Sigmoid colon (tissue), 7 donors: ENCODE results near the gene APLP2. TPM values are rescaled to one million over a fixed set of nuclear protein-coding genes. Genes with fewer than 3 reads are reported as not detected.
"Not testable (repeated sequence)": the region's sequence is repeated elsewhere in the genome, so short reads cannot be mapped to it uniquely, and the experiment has no call there.

Experiments
- DNase-seq: peaks from one replicate; pipeline ENCODE4 v3.0.0-alpha.2; 2019
- H3K27ac ChIP-seq, 4 donors: fragments of 200-600 bp; sonication (generic); one replicate each; pipeline ENCODE4 v1.5.1; 2016 to 2019; ENCODE audit warnings: mild to moderate bottlenecking in 1 of 4
- H3K27me3 ChIP-seq, 3 donors: fragments of 200-600 bp; sonication (generic); one replicate each; pipeline ENCODE4 v1.5.1; 2019; ENCODE audit warnings: mild to moderate bottlenecking in 1 of 3
- H3K36me3 ChIP-seq, 4 donors: fragments of 200-600 bp; sonication (generic); one replicate each; pipeline ENCODE4 v1.5.1; 2016 to 2019
- H3K4me1 ChIP-seq, 4 donors: fragments of 200-600 bp; sonication (generic); one replicate each; pipeline ENCODE4 v1.5.1; 2017 to 2019
- H3K4me3 ChIP-seq, 4 donors: fragments of 200-600 bp; sonication (generic); one replicate each; pipeline ENCODE4 v1.5.1; 2017 to 2019; ENCODE audit warnings: mild to moderate bottlenecking in 2 of 4, moderate library complexity in 1 of 4
- H3K9me3 ChIP-seq, 4 donors: fragments of 200-600 bp in 3 of 4; sonication (generic) in 3 of 4; one replicate each; pipeline versions ENCODE4 v1.5.1 to v1.6.1; 2013 to 2019
- CTCF ChIP-seq, 4 experiments: fragments of 450-650 bp in 3 of 4; fragments of 200-600 bp in 1 of 4; IDR thresholded peaks; one replicate each; pipeline ENCODE4 v1.5.1; 2016 to 2019; ENCODE audit warnings: antibody characterized with exemption in 4 of 4, mild to moderate bottlenecking in 3 of 4, moderate library complexity in 2 of 4
- EP300 ChIP-seq, 4 donors: sonication (generic); formaldehyde crosslinking; IDR thresholded peaks; one replicate each; pipeline ENCODE4 v1.6.1; 2017; ENCODE audit warnings: antibody characterized with exemption in 4 of 4
- POLR2A ChIP-seq, 2 donors: fragments of 450-650 bp; IDR thresholded peaks; one replicate each; pipeline ENCODE4 v1.6.1; 2016; ENCODE audit warnings: antibody characterized with exemption in 2 of 2, mild to moderate bottlenecking in 2 of 2, moderate library complexity in 2 of 2
- POLR2AphosphoS5 ChIP-seq, 4 donors: sonication (generic); formaldehyde crosslinking; IDR thresholded peaks; one replicate each; pipeline ENCODE4 v1.6.1; 2017; ENCODE audit warnings: antibody characterized with exemption in 4 of 4
- WGBS, 2 donors: extraction: QIAGEN DNeasy Blood & Tissue Kit; methylation state at CpG; one replicate each; pipeline ENCODE4 v1.1.7; 2013; 5-methylcytosine and 5-hydroxymethylcytosine counted together
- intact Hi-C: fragments of 100-400 bp; cut with DNase I; formaldehyde crosslinking; loops from one replicate; pipeline ENCODE4 v1.15.1; 2023
- polyA plus RNA-seq, 3 donors: library from polyadenylated mRNA; stranded (reverse); fragments of 200-250 nt; gene quantifications; one replicate each; pipeline ENCODE4 v1.2.3, GENCODE V29; 2013
- total RNA-seq, 4 donors: library from RNA; depleted of rRNA; stranded (reverse); fragments of >200 nt; gene quantifications; one replicate each; pipeline ENCODE4 v1.1.0, GENCODE V29; 2016
- donor health status: healthy with polysubstance abuse.
- donor health status: Bipolar disorder and iron deficiency.
- donor health status: healthy.

The APLP2 gene
- total and polyA plus RNA-seq, 7 donors, result 39.0 to 276 (median 247) TPM

DNA sequence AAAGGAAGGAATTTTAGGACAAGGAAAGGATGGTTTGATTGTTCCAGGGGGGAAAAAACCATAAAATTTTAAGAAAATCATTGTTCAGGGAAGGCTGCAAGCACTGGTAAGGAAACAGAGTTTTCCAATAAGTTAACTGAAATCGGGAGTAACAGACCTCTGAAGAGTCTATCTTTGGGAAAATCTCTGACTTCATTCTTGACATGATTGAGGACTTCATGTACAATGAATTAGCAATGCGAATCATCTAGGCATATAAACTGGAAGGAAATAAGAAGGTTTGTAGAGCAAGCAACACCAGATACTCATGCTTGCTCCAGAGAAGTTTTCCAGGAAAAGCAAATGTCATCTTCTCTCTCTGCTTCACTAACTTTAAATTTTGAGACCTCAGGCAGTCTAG, 18.5 kb downstream of the APLP2 start:
- Histone ChIP-seq H3K27ac (no peak overlapping the region), H3K27me3 (no peaks in the 10 kb centered on the region), H3K36me3 (no peaks in the 10 kb centered on the region), H3K4me3 (no peak overlapping the region), H3K9me3 (no peaks in the 10 kb centered on the region), H3K4me1 (peaks cover 0 to 19% (median 17%) of the 10 kb centered on the region in 4 donors)
- DNase-seq, result no peak
- no peak for TF ChIP-seq POLR2AphosphoS5 (IDR thresholded peaks at IDR 0.05)
- no peak for TF ChIP-seq CTCF (IDR thresholded peaks at IDR 0.05)
- no peak for TF ChIP-seq EP300 (IDR thresholded peaks at IDR 0.05)
- no peak for TF ChIP-seq POLR2A (IDR thresholded peaks at IDR 0.05)
- 89 to 92% methylated on average over 2 of the region's 2 CpGs for WGBS, 2 donors
- intact Hi-C loops, result no loop called here

DNA sequence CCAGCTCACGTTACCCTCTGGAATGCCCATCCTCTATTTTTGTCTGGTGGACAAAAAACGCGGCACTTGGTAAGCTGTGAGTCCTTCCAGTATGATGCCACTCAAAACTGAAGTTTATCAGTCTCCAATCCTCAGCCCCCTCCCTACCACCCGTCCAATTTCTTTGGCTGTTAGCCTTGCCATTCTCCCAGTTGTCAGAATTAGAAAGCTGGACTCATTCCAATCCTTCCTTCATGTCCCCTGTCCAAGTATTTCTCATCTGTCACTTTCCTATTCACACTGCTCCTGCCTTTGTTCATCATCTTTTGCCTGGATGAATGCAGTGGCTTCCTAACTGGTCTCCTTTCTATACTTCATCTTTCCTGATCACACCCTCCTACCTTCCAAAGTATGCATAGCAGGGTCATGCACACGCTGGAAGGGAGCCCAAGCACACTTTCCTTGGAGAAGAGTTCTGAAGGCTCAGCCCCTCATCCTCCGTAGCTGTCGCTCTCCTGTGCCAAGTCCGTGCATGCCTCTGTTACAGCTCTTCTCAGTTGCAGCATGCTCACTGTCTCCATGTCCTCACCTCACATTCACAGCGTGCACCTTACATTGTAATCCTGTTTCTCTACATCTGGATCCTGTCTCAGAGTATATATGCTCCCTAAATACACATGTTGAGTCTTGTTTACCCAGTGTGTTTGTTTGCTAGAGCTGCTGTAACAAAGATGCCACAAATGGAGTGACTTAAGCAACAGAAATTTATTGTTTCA, 19.4 kb downstream of the APLP2 start:
- DNase-seq, result no peak
- intact Hi-C loops, result no loop called here
- 89 to 90% methylated on average over 9 of the region's 9 CpGs for WGBS, 2 donors
- no peaks in the 10 kb centered on the region for H3K36me3 ChIP-seq
- peaks cover 0 to 19% (median 17%) of the 10 kb centered on the region in 4 donors for H3K4me1 ChIP-seq
- no peak overlapping the region for H3K4me3 ChIP-seq
- H3K27me3 ChIP-seq, result no peaks in the 10 kb centered on the region
- TF ChIP-seq EP300 (IDR thresholded peaks at IDR 0.05) (no peak), POLR2A (IDR thresholded peaks at IDR 0.05) (no peak), CTCF (IDR thresholded peaks at IDR 0.05) (no peak), POLR2AphosphoS5 (IDR thresholded peaks at IDR 0.05) (no peak)
- H3K9me3 ChIP-seq, result no peaks in the 10 kb centered on the region
- H3K27ac ChIP-seq, result no peak overlapping the region

DNA sequence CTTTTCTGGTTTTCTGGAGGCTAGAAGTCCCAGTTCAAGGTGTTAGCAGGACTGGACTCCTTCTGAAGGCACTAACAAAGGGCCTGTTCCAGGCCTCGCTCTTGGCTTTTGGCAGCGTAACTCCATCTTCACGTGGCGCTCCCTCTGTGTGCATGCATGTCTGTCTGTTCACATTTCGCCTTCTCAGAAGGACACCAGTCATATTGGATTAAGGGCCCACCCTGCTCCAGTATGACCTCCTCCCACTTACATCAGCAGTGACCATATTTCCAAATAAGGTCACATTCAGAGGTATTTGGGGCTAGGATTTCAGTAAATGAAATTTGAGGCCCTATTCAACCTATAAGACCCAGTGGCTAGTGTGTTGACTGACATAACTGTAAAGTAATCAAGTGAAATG, 20.0 kb downstream of the APLP2 start:
- Histone ChIP-seq H3K27ac (no peak overlapping the region), H3K4me1 (peaks cover 0 to 19% (median 17%) of the 10 kb centered on the region in 4 donors), H3K27me3 (no peaks in the 10 kb centered on the region), H3K4me3 (no peak overlapping the region), H3K9me3 (no peaks in the 10 kb centered on the region), H3K36me3 (no peaks in the 10 kb centered on the region)
- TF ChIP-seq POLR2A (IDR thresholded peaks at IDR 0.05) (no peak), EP300 (IDR thresholded peaks at IDR 0.05) (no peak), CTCF (IDR thresholded peaks at IDR 0.05) (no peak), POLR2AphosphoS5 (IDR thresholded peaks at IDR 0.05) (no peak)
- intact Hi-C loops, result no loop called here
- DNase-seq, result no peak
- WGBS, 2 donors, result 95 to 97% methylated on average over 5 of the region's 5 CpGs

- H3K4me3 ChIP-seq, DNase-seq, H3K27ac ChIP-seq, H3K27me3 ChIP-seq, H3K36me3 ChIP-seq, H3K9me3 ChIP-seq, intact Hi-C loops: not testable (repeated sequence)
- WGBS, 2 donors, result 95 to 97% methylated on average over 16 of the region's 16 CpGs
- peaks cover 0 to 19% (median 19%) of the 10 kb centered on the region in 4 donors for H3K4me1 ChIP-seq
Observed at GRCh38 chr11:130090517-130090916, 20.8 kb downstream of the APLP2 start.

DNA sequence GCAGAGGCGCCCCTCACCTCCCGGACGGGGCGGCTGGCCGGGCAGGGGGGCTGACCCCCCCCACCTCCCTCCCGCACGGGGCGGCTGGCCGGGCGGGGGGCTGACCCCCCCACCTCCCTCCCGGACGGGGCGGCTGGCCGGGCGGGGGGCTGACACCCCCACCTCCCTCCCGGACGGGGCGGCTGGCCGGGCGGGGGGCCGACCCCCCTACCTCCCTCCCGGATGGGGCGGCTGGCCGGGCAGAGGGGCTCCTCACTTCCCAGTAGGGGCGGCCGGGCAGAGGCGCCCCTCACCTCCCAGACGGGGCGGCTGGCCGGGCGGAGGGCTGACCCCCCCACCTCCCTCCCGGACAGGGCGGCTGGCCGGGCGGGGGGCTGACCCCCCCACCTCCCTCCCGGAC, 21.5 kb downstream of the APLP2 start:
- H3K36me3 ChIP-seq, H3K27ac ChIP-seq, intact Hi-C loops, H3K27me3 ChIP-seq, H3K9me3 ChIP-seq, DNase-seq, H3K4me3 ChIP-seq: not testable (repeated sequence)
- WGBS, 2 donors, result 96 to 98% methylated on average over 27 of the region's 36 CpGs
- peaks cover 0 to 22% (median 21%) of the 10 kb centered on the region in 4 donors for H3K4me1 ChIP-seq

- Histone ChIP-seq H3K4me3 (no peak overlapping the region), H3K27ac (no peak overlapping the region), H3K36me3 (no peaks in the 10 kb centered on the region), H3K9me3 (no peaks in the 10 kb centered on the region), H3K4me1 (peaks cover 0 to 28% (median 26%) of the 10 kb centered on the region in 4 donors), H3K27me3 (no peaks in the 10 kb centered on the region)
- no peak for TF ChIP-seq EP300 (IDR thresholded peaks at IDR 0.05)
- TF ChIP-seq CTCF (IDR thresholded peaks at IDR 0.05), result no peak
- TF ChIP-seq POLR2A (IDR thresholded peaks at IDR 0.05), result no peak
- TF ChIP-seq POLR2AphosphoS5 (IDR thresholded peaks at IDR 0.05), result no peak
- 88 to 95% methylated on average over 4 of the region's 4 CpGs for WGBS, 2 donors
- DNase-seq, result no peak
- intact Hi-C loops, result no loop called here
Observed at GRCh38 chr11:130092661-130093060, 23.0 kb downstream of the APLP2 start.
